Activated CD4-positive, alpha-beta T cell treated with anti-CD3 and anti-CD28 coated beads for 4 hours (primary cell): Measurements from ENCODE around the gene SRGN.

ENCODE experiments used
- DNase-seq, 2 donors: peaks; one replicate each; pipeline ENCODE4 v3.0.0-alpha.2; 2020

Gene SRGN

GRCh38 chr10:69061305-69062161 lies 26.4 kb upstream of the SRGN start:
- DNase-seq = peak in 1 of 2 donors; percentile 21

DNA sequence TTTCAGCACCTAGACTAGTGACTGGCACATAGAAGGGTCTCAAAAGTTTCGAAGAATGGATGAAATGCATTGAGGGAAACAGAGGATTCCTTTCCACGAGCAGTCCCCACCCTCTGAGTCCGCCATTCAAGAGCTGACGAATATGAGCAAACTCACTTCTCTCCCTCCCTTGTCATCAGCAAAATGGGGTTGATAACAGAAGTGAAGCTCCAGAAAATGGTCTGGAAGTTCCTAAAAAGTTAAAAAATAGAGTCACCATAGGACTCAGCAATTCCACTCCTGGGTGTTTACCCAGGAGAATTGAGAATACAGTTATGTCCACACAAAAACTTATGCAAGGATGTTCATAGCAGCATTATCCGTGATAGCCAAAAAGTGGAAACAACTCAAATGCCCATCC lies 25.0 kb upstream of the SRGN start:
- DNase-seq = no peak

- no peak for DNase-seq
Measured at GRCh38 chr10:69064762-69065328, 23.1 kb upstream of the SRGN start.

DNA sequence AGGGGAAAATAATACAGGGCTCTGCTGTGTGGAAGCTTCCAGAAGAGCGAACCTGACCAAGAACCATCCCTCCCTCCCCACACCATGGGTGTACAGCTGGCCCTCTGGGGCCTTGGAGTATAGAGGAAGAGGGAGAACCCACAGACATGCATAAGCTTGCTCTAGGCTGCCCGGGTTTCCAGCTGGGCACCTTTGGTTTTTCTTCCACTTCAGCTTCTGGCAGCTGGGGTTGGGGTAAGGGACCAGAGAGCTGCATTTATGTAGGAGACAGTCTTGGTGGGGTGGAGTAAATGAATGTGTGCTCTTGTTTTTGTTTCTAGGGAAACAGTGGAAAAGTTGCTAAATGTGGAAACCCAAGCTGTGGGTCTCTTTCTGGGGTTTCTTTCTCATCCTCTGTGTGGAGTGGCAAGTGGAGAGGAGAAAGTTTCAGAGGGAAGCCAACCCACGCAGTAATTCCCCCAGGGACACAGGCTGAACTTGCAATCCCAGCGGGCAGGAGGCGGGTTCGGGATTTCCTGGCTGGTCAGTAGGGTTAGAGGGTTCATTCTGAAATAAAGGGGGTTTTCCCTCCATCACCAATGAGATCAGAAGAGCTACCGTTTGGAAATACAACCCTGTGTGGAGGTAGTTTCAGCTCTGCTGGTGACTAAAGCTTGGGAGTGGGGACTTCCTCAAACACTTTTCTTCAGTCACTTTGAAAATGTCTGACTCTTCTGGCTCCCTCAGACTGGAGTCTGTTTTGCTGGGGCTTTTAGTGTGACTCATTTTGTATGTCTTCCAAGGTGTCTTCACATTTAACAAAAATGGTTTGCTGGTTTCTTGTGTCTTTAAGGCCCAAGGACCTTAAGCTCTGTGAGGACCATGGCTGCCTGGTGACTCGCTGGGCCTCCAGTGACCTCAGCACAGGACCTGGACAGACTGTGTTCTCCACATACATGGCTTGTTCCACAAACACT lies 22.2 kb upstream of the SRGN start:
- no peak for DNase-seq

GRCh38 chr10:69067189-69067588 lies 20.7 kb upstream of the SRGN start:
- DNase-seq = no peak

GRCh38 chr10:69068549-69068948 lies 19.4 kb upstream of the SRGN start:
- no peak for DNase-seq

- DNase-seq = no peak
Measured at GRCh38 chr10:69069090-69070042, 18.5 kb upstream of the SRGN start.

- DNase-seq = no peak
Measured at GRCh38 chr10:69070951-69071350, 17.0 kb upstream of the SRGN start.

- no peak for DNase-seq
Measured at GRCh38 chr10:69071610-69072009, 16.3 kb upstream of the SRGN start.

DNA sequence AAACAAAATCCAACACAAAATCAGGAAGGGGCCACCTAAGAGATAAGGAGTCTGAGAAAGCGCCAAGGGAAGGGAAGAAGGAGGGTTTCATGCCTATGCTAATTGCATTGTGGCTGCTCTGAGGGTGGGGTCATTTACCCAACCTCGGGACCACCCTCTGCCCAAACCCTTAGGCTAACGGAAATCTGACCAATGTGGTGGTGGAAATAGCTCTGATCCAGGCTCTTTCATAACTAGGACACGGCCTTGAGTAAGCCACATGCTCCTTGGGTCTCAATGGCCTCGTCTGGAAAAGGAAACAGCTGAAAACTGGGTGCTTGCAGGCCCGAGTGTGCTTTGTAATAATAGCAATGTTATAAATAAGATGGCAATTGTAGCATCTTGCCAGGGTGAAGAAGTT lies 14.9 kb upstream of the SRGN start:
- DNase-seq = no peak

DNA sequence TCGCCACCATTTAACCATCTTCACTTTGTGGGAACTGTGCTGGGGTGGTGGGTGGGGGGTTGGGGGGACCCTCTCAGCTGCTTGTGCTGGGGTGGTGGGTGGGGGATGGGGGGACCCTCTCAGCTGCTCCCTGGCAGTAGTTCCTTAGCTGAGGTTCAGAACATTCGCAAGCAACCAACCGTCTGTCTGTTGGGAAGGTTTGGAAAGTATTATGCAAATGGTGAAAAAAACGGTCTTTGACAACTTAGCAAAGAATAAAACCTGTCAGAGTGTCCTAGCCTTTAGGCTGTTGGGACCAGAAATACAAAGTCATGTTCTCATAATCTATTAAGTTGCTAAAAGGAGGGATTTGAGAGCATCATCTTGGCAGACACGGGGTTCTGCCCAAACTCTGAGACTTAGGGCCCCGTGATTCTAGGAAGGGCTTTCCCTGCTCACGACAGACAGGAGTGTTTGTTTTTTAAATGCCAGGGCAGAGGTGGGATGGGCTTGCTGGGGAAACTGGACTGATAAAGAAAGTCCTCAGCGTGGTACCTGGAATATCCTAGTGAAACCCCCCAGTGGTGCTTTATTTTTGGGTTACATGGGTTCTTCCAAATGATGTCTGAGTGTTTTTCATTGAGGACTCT lies 14.1 kb upstream of the SRGN start:
- no peak for DNase-seq

DNA sequence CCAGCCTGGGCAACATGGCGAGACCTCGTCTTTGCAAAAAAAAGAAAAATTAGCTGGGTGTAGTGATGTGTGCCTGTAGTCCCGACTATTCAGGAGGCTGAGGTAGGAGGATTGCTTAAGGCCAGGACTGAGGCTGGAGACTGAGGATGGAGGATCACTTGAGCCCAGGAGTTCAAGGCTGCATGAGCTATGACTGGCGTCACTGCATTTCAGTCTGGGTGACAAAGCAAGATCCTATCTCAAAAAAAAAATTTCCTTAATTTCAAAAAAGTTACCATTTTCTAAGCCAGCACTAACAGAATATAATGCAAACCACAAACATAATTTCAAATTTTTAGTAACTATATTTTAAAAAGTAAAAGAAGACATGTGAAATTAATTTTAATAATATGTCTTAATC lies 13.4 kb upstream of the SRGN start:
- DNase-seq = no peak

- DNase-seq = no peak
Measured at GRCh38 chr10:69075431-69075830, 12.5 kb upstream of the SRGN start.

GRCh38 chr10:69078311-69078710 lies 9.6 kb upstream of the SRGN start:
- no peak for DNase-seq

DNA sequence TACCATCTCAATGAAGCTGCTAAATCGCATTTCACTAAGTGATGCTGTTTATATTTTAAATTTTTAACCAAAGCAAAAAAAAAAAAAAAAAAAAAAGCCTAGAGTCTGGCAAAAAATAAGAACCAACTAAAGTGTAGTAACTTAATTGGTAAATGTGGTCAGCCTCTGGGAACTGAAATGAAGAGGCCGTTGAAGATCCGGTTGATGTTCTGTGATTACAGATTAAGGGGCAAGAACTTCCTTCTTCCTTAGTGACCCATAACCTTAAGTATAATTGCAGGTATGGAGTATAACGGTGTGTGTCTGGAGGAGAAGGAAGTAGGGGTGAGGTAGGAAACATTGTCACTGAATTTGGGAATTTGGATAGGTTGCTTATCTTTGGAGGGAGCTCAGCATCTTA lies 7.7 kb upstream of the SRGN start:
- no peak for DNase-seq

GRCh38 chr10:69086001-69086509 lies 1.8 kb upstream of the SRGN start:
- DNase-seq = no peak

DNA sequence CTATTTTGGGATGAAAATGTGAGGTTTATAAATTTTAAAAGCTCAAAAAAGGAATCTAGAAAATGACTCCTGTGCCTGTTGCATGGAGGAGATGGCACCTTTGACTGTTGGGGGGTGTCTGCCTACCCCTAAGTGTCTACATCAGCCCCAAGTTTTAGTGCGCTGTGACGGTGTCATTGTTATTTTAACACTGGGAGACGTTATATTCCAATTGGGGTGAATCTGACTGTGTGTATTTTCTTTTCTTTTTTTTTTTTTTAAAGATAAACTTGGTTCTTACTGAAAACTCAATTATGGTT lies 517 bp downstream of the SRGN start:
- peak in 1 of 2 donors; percentile 19 for DNase-seq

- DNase-seq = peak; percentile 34 to 56
Measured at GRCh38 chr10:69088801-69089501, 1.0 kb downstream of the SRGN start.

DNA sequence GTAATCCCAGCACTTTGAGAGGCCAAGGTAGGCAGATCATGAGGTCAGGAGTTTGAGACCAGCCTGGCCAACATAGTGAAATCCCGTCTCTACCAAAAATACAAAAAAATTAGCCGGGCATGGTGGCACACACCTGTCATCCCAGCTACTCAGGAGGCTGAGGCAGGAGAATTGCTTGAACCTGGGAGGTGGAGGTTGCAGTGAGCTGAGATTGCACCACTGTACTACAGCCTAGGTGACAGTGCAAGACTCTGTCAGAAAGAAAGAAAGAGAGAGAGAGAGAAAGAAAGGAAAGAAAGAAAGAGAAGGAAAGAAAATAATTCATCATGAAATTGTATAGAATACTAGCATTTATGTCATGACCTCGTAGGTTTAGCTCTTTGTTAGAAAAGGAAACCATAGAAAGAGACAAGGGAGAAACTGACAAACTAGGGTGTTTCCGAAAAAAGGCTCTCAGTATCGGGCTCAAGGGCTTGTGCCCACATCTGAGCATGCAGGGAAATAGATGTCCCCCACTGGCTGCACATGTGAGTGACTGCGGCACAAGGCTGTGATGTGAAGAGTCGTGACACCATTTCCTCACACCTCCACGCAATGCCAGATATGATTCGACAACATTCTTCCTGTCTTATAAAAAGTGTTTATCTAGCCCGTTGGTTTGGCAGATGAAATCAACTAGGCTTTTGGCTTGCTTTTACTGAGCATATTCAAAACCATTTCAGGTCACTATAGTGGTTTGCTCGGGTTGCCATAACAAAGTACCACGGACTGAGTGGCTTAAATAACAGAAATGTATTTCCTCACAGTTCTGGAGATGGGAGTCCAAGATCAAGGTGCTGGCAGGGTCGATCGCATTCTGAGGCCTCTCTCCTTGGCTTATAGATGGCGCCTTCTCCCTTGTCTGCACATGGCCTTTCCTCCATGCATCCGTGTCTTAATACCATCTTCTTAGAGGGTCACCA lies 2.0 kb downstream of the SRGN start:
- peak; percentile 62 to 65 for DNase-seq

DNA sequence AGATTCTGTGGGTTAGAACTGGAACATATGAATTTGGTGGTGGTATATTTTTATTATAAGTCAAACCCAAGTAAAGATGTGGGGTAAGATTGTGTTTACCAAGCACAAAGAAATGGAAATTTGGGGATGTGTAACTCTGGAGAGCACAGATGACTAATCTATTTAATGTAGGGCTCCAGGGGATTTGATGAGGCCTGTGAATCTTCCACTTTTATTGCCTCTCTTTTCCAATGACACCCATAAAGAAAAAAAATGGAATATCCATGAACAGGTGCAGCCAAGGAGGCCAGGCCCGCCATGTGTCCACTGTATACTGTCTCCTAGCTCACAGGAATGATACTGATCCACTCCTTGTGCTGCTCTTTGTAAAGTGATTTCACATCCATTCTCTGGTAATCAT lies 2.8 kb downstream of the SRGN start:
- no peak for DNase-seq
